ENCODE measurements around the gene SND1. TPM values are rescaled to one million over a fixed set of nuclear protein-coding genes. Genes with fewer than 3 reads are reported as not detected.

The SND1 gene
- polyA plus RNA-seq, 12 donors = 73.0 to 117 (median 95.7) TPM; not detected in 1

- DNase-seq = no peak
These were observed 146.0 kb downstream of the SND1 start for GRCh38 chr7:127798023-127798422.

DNA sequence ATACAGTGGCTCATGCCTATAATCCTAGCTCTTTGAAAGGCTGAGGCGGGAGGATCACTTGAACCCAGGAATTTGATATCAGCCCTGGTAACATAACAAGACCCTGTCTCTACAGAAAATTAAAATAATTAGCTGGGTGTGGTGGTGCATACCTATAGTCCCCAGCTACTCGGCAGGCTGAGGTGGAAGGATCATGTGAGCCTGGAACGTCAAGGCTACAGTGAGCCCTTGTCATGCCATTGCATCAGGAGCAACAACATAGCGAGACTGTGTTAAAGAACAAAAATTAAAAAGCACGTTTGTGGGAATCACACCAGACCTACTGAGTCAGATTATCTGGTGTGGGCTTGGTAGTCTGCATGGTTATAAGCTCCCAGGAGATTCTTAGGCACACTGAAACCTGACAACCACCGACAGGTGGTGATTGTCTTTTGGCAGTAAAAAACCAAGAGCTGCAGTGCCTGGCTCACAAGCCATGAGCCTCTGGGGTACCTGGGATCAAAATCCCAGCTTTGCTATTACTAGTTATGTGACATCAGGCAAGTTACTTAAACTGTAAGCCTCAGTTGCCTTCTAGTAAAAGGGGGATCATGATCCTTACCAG is 146.9 kb downstream of the SND1 start:
- DNase-seq = no peak

GRCh38 chr7:127799535-127800305 is 147.7 kb downstream of the SND1 start:
- no peak for DNase-seq

DNA sequence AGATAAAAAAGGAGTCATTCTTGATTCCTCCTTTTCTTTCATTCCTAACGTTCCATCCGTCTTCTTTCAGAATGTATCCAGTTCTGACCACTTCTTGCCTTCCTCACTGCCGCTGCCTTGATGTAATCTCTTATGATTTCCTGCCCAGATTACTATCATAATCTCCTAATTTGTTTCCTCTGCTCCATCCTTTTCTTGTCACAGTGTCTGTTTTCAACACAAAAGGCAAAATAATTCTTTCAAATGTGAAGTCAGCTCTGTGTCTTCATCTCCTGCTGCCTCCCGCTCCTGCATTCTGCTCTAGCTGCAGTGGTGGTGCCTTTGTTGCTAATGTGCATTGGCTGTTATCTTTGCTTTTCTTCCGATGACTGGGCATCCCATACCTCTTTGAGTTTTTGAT is 150.9 kb downstream of the SND1 start:
- no peak for DNase-seq

DNA sequence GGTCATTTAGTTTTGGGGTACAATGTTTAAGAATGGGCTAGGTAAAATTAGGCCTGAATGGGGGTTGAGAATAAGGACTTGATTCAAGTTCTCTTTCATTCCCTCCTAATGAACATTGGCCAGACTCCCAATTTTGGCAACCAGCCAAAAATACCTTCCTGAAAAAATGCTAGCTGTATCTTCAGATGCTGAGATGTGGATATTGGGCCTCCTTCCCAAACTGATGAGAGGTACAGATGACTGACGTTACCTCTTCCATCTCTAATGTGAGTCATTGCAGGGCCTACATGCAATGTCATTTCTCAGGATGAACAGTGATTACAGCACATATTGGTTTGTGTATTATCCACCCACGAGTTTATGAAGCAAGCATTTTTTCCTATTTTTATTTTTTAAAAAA is 151.6 kb downstream of the SND1 start:
- no peak for DNase-seq

DNA sequence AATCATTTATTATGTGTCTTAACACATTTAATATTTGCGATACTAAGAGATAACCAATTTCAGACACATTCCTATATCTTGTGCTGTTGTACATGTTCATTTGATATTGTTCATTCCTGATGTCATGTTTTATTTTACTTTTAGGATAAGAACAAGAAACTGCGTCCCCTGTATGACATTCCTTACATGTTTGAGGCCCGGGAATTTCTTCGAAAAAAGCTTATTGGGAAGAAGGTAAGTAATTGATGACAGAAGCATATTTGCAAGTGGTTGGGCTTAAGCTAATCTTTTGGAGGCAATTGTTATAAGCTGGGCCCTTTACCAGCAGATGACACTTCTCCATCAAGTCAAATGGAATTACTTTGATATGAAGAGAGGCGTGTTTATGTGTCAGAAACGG is 155.3 kb downstream of the SND1 start:
- DNase-seq = no peak

DNA sequence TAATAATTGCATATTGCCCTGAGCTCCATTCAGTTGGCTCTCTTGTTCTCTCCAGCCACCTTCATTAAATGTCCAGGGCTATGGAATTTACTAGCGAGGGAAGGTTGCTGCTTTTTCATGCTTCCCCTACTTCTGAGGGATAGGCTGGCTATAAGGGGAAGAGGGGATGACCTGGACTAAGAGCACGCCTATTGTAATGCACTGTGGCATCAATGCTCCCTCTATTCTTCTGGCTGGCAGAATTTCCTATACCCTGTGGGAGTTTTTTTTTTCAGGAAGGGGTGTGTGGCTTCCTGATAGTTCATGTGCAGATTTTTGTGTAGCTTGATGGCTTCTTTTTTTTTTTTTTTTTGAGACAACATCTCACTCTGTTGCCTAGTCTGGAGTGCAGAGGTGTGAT is 155.8 kb downstream of the SND1 start:
- no peak for DNase-seq

GRCh38 chr7:127809261-127809702 is 157.3 kb downstream of the SND1 start:
- DNase-seq = no peak

- DNase-seq = no peak
These were observed 158.1 kb downstream of the SND1 start for GRCh38 chr7:127810113-127810512.

DNA sequence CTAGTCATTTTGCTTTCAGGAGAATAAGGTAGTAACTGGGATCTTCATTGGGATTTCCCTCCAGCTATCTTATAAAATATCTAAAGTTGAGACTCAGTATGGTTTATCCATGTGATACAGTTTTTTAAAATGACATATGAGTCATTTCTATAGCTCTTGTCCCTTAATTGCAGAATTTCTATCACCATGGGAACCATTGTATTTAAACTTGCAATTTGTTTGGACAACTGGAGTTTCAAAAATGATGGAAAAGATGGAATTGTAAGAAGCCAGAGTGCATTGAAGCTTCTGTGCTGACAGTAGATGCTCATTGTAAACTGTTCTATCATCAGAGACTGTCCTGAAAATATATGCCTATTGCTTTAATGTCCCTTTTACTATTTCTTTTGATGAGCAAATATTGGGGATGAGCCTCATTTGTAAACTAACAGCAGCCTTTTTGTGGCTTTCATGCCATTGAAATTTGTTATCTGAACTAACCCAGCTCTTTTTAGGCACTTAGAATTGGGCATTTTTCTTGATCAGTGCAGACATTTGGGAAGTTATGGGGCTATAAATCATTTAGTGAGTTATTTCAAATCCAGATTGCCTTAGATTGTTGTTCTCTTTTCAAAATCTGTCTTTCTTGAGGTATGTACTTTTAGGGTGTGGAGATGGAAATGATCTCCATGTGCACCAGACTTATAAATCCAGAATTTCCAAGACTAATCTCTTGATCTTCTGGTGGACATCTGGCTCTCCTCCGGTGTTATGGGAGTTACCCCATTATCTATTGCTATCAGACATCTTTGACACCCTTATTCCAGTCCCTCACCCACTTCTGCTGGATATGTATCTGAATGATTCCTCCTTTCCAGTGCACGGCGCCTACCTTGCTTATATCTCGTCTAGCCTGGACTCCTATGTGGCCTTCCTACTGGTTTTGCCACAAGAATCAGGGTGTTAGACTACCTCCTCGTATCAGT is 159.0 kb downstream of the SND1 start:
- DNase-seq = no peak

DNA sequence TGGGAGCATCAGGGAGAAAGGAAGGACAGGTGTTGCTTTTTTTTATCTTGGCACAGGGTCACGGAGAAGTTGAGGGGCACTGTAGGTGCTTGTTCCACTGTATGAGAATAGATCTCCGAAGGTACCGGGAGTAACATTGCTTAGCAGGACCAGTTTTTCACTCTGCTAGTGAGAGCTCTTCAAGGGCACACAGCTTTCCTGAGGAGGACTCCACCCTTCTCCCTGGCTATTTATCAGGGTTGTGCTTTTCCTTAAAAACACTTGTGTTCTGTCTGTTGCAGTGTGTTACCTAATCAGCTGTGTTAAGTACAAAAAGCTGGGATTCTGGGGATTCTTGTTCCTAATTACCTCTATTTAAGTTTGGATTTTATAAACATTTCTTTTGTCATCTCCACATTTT is 160.5 kb downstream of the SND1 start:
- DNase-seq = no peak

DNA sequence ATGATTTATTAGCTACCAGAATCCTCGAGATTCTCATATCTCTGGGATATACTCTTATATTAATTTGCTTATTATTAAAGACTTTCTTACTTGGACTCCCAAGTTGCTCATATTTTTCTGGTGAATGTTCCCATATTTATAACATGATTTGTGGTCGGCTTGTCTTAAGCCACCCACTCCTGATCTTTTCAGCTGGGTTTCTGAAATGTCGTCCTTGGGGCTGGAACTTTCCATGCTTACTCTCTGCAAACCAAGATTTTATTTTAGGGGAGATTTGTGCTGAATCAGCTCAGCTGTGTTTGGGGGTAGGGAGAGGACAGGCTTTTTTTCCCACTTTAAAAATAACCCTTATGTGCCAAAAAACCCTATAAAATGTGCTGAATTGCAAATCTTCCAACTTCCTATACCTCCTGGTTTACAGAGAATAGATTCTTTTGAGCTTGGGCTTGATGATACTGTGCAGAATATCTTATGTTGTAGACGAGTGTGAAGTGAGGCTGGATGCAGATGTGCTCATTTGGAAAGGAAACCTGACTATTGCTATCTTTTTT is 162.1 kb downstream of the SND1 start:
- no peak for DNase-seq

DNA sequence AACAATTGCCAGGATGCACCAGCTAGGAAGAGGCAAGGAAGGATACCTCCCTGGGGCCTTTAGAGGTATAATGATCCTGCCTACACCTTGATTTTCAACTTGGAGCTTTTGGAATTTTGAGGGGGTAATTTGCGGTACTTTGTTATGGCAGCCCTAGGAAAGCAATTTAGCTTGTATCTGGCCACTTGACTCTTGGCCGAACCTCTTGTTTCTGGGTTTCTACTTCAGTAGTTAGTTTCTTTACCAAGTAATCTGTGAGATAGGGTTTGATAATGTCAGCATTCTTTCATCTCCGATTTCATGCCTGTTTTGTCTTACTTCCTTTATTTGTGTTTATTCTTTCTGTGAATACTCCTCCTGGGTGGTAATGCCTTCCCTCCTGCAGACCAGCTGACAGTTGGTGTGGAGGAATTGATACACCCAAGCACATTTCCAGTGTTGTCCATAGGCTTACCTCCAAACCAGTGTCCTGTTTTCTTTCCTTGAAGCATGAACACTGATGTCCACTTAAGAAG is 163.7 kb downstream of the SND1 start:
- DNase-seq = no peak

DNA sequence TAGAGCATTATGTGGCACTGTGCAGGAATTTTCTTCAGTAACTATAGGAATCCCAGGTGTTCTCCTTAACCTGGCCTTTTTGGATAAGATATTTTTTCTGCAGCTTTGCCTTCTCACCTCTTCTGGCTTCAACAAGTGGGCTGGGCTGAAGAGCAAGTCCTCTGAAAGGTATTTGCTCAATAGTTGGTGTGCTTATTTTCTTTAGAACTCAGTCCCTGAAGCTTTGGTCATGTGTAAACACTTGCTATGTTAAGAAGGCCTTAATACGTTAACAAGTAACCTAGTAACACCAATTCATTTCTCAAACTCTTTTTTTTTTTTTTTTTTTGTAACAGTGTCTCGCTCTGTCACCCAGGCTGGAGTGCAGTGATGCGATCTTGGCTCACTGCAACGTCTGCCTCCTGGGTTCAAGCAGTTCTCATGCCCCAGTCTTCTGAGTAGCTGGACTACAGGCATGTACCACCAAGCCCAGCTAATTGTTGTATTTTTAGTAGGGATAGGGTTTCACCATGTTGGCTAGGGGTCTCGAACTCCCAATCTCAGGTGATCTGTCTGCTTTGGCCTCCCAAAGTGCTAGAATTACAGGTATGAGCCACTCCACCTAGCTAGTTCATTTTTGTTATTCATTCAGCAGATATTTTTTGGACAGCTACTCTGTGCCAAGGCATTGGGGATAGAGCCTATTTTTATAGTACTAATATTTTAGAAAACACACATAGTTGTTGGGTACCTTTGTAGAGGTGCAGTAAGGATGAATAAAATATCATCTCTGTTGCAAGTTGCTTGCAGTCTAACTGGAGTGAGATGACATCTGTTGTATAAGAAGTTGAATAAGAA is 164.6 kb downstream of the SND1 start:
- no peak for DNase-seq

GRCh38 chr7:127817466-127817865 is 165.5 kb downstream of the SND1 start:
- DNase-seq = no peak

DNA sequence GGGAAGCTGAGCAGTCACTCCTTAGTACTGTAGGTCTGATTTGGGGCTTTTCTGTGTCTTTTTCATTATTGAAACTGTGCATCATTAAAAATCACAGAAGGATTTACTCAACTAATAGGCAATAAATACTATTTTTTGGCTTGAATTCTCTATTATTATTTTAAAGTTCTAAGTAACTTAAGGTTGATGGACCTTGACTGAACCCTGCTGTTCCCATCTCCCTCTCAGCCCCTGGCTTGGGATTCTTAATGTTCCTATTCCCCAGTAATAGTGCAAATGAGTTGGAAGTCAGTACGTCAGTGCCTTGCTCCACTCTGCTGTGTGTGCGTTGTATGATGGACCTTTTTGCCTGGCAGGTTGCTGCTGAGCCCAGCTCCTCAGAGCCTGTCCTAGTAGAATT is 166.3 kb downstream of the SND1 start:
- no peak for DNase-seq

- no peak for DNase-seq
These were observed 168.2 kb downstream of the SND1 start for GRCh38 chr7:127819975-127820731.

DNA sequence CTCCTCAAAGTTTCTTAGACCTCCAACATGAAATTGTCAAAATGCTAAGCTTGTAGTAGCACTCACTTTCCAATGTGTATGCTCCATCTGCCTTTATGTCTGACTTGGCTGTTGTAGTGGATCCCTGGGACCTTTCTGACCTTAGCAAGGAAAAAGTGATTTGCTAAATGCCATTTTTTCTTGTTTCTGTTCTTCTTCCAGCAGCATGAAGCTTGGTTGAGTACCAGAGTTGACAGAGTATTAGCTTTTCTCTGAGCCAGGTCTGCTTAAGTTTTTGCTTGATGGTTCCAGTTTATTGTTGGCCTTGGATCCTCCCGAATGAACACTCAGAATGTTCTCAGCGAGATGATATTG is 168.7 kb downstream of the SND1 start:
- DNase-seq = no peak

DNA sequence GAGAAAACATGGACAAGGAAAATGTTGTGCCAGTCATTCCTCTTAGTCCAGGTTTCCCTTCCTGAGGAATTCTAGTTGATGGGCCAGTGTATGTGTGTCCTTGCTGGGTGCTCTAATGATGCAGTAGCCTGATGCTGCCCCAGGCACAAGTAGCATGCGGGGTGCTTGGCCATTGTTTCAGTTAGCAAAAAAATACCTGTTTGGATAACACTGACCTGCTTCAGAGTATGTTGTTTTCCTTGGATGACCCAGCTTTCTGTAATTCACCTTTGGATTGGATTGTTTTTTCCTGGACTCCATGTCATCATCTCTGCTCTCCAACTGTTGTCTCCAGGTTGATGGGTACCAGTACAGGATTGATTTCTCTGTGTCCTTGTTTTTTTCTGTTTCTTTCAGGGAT is 169.2 kb downstream of the SND1 start:
- DNase-seq = no peak

DNA sequence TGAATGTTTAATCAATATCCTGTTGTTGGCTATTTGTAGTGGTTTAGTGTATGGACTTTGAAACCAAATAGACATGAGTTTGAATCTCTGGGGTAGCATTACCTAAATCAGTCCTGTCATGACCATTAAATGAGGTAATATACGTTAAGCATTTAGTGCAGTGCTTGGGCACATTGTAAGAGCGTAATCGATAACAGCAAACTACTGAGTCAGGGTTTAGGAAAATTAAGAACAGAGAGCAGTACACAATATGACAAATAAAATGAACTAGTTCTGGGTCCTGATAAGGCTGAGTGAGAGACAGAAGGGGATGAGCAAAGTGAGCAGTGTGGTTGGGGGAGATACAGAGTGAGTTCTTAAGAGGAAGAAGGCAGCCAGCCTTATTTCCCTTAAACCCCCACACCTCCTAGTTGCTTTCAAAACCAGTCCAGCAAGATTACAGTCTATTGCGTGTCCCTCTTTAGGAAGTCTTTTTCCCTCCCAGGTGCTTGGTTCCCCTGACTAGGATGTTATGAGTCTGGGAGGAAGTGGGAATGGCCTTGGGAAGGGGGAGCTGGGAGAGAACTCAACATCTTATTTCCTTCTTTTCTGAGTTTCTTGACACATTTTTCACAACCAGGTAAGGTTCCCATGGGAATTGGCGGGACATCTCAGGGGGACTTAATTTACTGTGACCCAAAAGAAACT is 171.0 kb downstream of the SND1 start:
- DNase-seq = no peak
